ENCODE data around the gene ACTR3.
A peak's percentile ranks its signal among the peaks of the same experiment; 100 is the strongest.

ACTR3 gene

GRCh38 chr2:113977060-113977659, 87.3 kb downstream of the ACTR3 start:
- no peak for FAIRE-seq
- TF ChIP-seq CTCF (IDR thresholded peaks at IDR 0.05; ENCODE audit: insufficient read depth, missing control alignments): no peak
- no peak for DNase-seq (ENCODE audit: insufficient read length, low spot score)

- peak; percentile 28 for TF ChIP-seq CTCF (IDR thresholded peaks at IDR 0.05; ENCODE audit: insufficient read depth, missing control alignments)
- FAIRE-seq: no peak
- DNase-seq (ENCODE audit: insufficient read length, low spot score): no peak
These were observed 88.0 kb downstream of the ACTR3 start for GRCh38 chr2:113977660-113978523.

- DNase-seq (ENCODE audit: insufficient read length, low spot score): no peak
- FAIRE-seq: no peak
- TF ChIP-seq CTCF (IDR thresholded peaks at IDR 0.05; ENCODE audit: insufficient read depth, missing control alignments): no peak
These were observed 88.8 kb downstream of the ACTR3 start for GRCh38 chr2:113978524-113979190.

GRCh38 chr2:113979191-113980128, 89.6 kb downstream of the ACTR3 start:
- TF ChIP-seq CTCF (IDR thresholded peaks at IDR 0.05; ENCODE audit: insufficient read depth, missing control alignments): no peak
- DNase-seq (ENCODE audit: insufficient read length, low spot score): no peak
- FAIRE-seq: no peak

GRCh38 chr2:113980946-113981345, 91.1 kb downstream of the ACTR3 start:
- FAIRE-seq (no peak), DNase-seq (ENCODE audit: insufficient read length, low spot score) (no peak)

More at GRCh38 chr2:113980946-113981345, 91.1 kb downstream of the ACTR3 start:
- TF ChIP-seq CTCF (IDR thresholded peaks at IDR 0.05; ENCODE audit: insufficient read depth, missing control alignments): no peak
